Natural killer cell (primary cell): ENCODE results near the gene SCARB1. TPM values are rescaled to one million over a fixed set of nuclear protein-coding genes. Genes with fewer than 3 reads are reported as not detected.

Source experiments
- ATAC-seq, 3 donors: fragments of 150-1000 bp in 2 of 3; fragments of 200-7000 bp in 1 of 3; cut with Tn5 transposase; 1 replicate in 1 of 3; 2 replicates in 2 of 3; pipeline ENCODE4 v1.10.0; 2021; ENCODE audit warnings: mild to moderate bottlenecking in 2 of 3, moderate library complexity in 2 of 3
- DNase-seq, 2 donors: peaks; one replicate each; pipeline versions ENCODE4 v3.0.0 to v3.0.0-alpha.2; 2013 to 2021; ENCODE audit warnings: mixed read lengths in 1 of 2
- H3K27ac ChIP-seq: one replicate; pipeline ENCODE4 v1.5.1; 2013; ENCODE audit warnings: mild to moderate bottlenecking, low read length
- H3K27me3 ChIP-seq: one replicate; pipeline ENCODE4 v1.6.1; 2013; ENCODE audit warnings: low read length; ENCODE audit not compliant: control insufficient read depth, insufficient read depth
- H3K36me3 ChIP-seq: one replicate; pipeline ENCODE4 v1.6.1; 2013; ENCODE audit warnings: low read length; ENCODE audit not compliant: control insufficient read depth, insufficient read depth
- H3K4me1 ChIP-seq: one replicate; pipeline ENCODE4 v1.6.1; 2013; ENCODE audit warnings: low read length; ENCODE audit not compliant: control insufficient read depth, insufficient read depth
- H3K4me3 ChIP-seq: one replicate; pipeline ENCODE4 v1.5.1; 2013; ENCODE audit warnings: low read length
- H3K9me3 ChIP-seq: one replicate; pipeline ENCODE4 v1.6.1; 2013; ENCODE audit warnings: low read length; ENCODE audit not compliant: control insufficient read depth, insufficient read depth
- H3K27ac Mint-ChIP-seq, 2 donors: one replicate each; pipeline ENCODE4 v1.8.0; 2022; ENCODE audit warnings: mild to moderate bottlenecking in 2 of 2, mixed read lengths in 2 of 2, moderate library complexity in 1 of 2
- H3K27me3 Mint-ChIP-seq, 2 donors: one replicate each; pipeline ENCODE4 v1.8.0; 2022; ENCODE audit warnings: low read depth in 2 of 2, mixed read lengths in 2 of 2
- H3K36me3 Mint-ChIP-seq: one replicate; pipeline ENCODE4 v1.8.0; 2022; ENCODE audit warnings: mixed read lengths
- H3K4me1 Mint-ChIP-seq, 2 donors: one replicate each; pipeline ENCODE4 v1.8.0; 2022; ENCODE audit warnings: mixed read lengths in 2 of 2
- H3K4me3 Mint-ChIP-seq: one replicate; pipeline ENCODE4 v1.8.0; 2022; ENCODE audit warnings: mild to moderate bottlenecking, moderate library complexity, mixed read lengths
- H3K9me3 Mint-ChIP-seq, 2 donors: one replicate each; pipeline ENCODE4 v1.8.0; 2022; ENCODE audit warnings: mixed read lengths in 2 of 2
- WGBS: methylation state at CpG from one replicate; pipeline ENCODE4 v1.1.7; 2013; ENCODE audit warnings: missing lambda C conversion rate; ENCODE audit not compliant: insufficient coverage; 5-methylcytosine and 5-hydroxymethylcytosine counted together
- intact Hi-C: fragments of 100-400 bp; cut with micrococcal nuclease; formaldehyde crosslinking; loops from one replicate; pipeline ENCODE4 v1.14.2; 2022
- total RNA-seq, 4 donors: library from RNA; stranded (reverse); fragments of 120-200 nt in 1 of 4; gene quantifications; one replicate each; pipeline versions ENCODE4 v1.2.3 to v1.2.4, GENCODE V29; 2013 to 2022
- TF ChIP-seq, protein P1 (sequence below): fragments of 200-600 bp; IDR thresholded peaks from one replicate; pipeline ENCODE4 v1.8.0; 2022; ENCODE audit warnings: antibody characterized with exemption

SCARB1 gene
- total RNA-seq, 3 donors from 2014 or later (not counting 1 experiment from before 2014, with no cell fraction given) = 1.1 to 2.7 (median 1.3) TPM

DNA sequence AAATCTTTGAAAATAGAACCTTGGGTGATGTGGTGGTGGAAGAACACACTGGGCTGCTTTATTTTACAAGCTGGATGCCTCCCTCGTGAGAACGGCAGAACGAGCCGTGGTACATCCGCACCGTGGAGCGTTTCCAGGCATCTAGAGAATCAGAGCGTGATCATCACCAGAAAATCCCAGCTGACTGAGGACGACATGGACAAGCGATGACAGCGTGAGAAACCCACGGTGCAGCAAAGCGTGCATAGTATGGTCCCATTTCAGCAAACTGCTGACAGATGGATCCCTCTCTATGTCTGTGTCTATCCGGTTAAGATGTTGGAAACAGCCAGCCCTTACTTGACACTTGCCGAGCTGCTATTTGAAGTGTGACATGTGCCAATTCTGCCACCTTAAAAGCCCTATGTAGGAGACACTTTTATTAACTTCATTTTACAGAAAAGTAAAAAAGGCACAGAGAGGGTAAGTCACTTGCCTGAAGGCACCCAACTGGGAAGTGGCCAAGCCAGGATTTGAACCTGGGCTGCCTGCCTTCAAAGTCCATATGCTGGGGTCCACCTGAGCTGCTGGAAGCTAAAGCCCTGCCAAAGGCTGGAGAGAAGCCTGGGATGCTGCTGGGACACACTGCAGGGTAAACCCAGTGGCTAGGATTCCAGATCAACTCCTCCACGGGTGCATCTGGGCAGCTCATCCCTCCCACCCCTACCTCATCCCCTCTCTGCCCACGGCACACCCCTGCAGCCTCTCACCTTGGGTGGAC lies 14.9 kb downstream of the SCARB1 start:
- Histone ChIP-seq H3K4me1 (peaks cover 12% of the 10 kb centered on the region), H3K27ac (no peak overlapping the region), H3K4me3 (no peak overlapping the region), H3K9me3 (no peaks in the 10 kb centered on the region), H3K27me3 (no peaks in the 10 kb centered on the region), H3K36me3 (no peaks in the 10 kb centered on the region)
- TF ChIP-seq, protein P1, sequence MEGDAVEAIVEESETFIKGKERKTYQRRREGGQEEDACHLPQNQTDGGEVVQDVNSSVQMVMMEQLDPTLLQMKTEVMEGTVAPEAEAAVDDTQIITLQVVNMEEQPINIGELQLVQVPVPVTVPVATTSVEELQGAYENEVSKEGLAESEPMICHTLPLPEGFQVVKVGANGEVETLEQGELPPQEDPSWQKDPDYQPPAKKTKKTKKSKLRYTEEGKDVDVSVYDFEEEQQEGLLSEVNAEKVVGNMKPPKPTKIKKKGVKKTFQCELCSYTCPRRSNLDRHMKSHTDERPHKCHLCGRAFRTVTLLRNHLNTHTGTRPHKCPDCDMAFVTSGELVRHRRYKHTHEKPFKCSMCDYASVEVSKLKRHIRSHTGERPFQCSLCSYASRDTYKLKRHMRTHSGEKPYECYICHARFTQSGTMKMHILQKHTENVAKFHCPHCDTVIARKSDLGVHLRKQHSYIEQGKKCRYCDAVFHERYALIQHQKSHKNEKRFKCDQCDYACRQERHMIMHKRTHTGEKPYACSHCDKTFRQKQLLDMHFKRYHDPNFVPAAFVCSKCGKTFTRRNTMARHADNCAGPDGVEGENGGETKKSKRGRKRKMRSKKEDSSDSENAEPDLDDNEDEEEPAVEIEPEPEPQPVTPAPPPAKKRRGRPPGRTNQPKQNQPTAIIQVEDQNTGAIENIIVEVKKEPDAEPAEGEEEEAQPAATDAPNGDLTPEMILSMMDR = no peak
- no peak overlapping the region for H3K27ac Mint-ChIP-seq
- no peaks in the 10 kb centered on the region for H3K36me3 Mint-ChIP-seq
- DNase-seq (no peak), ATAC-seq (no peak)
- H3K4me3 Mint-ChIP-seq = no peak overlapping the region
- intact Hi-C loops = no loop called here
- H3K9me3 Mint-ChIP-seq = no peaks in the 10 kb centered on the region
- peaks cover 0 to under 1% of the 10 kb centered on the region in 2 donors for H3K27me3 Mint-ChIP-seq
- peaks cover 11% of the 10 kb centered on the region in 2 donors for H3K4me1 Mint-ChIP-seq
- 95% methylated on average over 17 of the region's 17 CpGs for WGBS

DNA sequence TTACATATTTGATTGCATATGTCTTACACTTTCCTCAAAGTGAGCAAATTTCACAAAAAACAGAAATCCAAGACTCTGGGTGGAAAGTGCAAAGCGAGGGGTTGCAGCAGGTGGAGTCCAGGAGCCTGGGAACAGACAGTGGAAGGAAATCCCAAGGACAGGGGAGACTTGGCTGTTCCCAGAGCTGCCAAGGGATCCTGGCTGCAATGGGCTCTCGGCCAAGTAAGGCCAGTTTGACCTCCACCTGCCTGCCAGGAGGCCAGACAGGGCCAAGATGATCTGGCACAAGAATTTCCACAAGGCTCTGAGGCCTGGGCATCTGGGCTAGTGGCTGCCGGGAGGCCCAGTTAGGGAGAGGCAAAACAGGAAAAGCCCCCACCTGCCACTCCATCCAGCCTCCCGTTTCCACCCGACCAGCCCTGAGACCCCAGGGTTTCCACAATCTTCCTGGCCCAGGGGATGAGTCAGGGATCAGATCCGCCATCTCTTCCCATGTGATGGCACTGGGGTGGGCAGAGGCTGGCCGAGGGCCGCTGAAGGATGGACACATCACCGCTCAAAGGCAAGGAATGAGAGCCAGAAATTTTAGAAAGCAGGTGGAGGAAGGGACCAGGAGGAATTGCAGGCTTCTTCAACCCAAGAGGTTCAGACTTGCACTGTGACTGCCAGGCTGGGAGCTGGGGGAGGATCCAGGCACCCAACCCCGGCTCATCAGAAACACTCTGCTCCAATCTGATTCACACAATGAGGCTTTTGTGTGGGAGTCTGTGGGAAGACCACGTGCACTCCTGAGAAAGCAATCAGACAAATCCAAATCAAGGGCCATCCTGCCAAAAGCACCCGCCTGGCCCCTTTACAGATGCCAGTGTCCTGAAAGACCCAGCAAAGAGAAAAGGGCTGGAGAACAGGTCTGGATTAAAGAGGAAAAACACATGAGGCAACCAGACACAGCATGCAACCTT lies 16.3 kb downstream of the SCARB1 start:
- TF ChIP-seq, protein P1 = no peak
- Histone ChIP-seq H3K36me3 (no peaks in the 10 kb centered on the region), H3K27me3 (no peaks in the 10 kb centered on the region), H3K4me1 (peaks cover 7% of the 10 kb centered on the region), H3K27ac (no peak overlapping the region), H3K4me3 (no peak overlapping the region), H3K9me3 (no peaks in the 10 kb centered on the region)
- Mint-ChIP-seq H3K27me3 (no peaks in the 10 kb centered on the region), H3K4me3 (no peak overlapping the region), H3K4me1 (peaks cover 6% of the 10 kb centered on the region in 2 donors), H3K36me3 (no peaks in the 10 kb centered on the region), H3K9me3 (no peaks in the 10 kb centered on the region), H3K27ac (no peak overlapping the region)
- no peak for ATAC-seq
- WGBS = 78% methylated on average over 12 of the region's 12 CpGs
- intact Hi-C loops = no loop called here
- no peak for DNase-seq

DNA sequence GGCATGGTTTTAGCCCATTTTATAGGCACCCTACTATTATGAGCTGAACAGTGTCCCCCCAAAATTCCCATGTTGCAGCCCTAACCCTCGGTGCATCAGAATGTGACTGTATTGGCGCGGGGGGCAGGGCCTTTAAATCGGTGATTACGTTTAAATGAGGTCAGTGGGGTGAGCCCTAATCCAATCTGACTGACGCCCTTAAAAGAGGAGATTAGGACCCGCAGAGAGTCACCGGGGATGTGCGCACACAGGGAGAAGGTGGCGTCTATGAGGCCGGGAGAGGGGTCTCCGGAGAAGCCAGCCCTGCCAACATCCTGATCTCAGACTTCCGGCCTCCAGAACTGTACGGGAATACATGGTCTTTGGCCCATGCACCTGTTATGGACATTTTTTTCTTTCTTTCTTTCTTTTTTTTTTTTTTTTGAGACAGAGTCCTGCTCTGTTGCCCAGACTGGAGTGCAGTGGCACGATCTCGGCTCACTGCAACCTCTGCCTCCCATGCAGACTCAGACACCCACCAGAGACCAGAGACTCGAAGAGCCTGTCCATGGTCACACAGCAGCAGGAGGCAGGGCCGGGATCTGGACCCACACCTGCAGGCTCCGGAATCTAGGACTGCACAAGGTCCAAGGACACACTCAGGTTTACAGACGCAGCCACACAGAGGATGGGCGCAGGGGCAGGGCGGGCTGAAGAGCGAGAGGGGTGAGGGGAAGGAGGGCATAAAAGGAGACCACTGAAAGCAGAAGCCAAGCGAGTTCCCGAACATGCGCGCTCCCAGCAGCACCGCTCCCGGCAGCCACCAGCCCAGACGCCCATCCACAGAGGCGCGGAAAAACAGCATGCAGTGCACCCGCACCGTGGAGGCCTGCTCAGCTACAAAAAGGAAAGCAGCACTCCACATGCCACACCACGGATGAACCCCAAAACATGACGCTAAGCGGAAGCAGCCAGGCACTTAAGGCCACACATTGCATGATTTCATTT lies 19.0 kb downstream of the SCARB1 start:
- no peaks in the 10 kb centered on the region for H3K27me3 Mint-ChIP-seq
- no peaks in the 10 kb centered on the region for H3K36me3 ChIP-seq
- no peak overlapping the region for H3K4me3 ChIP-seq
- no peaks in the 10 kb centered on the region for H3K36me3 Mint-ChIP-seq
- H3K9me3 Mint-ChIP-seq = no peaks in the 10 kb centered on the region
- no peak for ATAC-seq
- WGBS = 95% methylated on average over 37 of the region's 37 CpGs
- H3K9me3 ChIP-seq = no peaks in the 10 kb centered on the region
- H3K27ac ChIP-seq = no peak overlapping the region
- H3K27ac Mint-ChIP-seq = no peak overlapping the region
- no peak for DNase-seq
- H3K4me1 Mint-ChIP-seq = no peaks in the 10 kb centered on the region
- TF ChIP-seq, protein P1 = no peak
- intact Hi-C loops = no loop called here
- H3K4me1 ChIP-seq = no peaks in the 10 kb centered on the region
- no peaks in the 10 kb centered on the region for H3K27me3 ChIP-seq
- no peak overlapping the region for H3K4me3 Mint-ChIP-seq
